GM21786 (cell line): ENCODE results near the gene CHKB.

Experiments used
- ATAC-seq: cut with Tn5 transposase; IDR thresholded peaks from one replicate; pipeline ENCODE4 v1.9.1; 2021; ENCODE audit not compliant: unreplicated experiment

CHKB gene

GRCh38 chr22:50532824-50533796 lies 49.5 kb downstream of the CHKB start:
- ATAC-seq, result no peak

GRCh38 chr22:50531962-50532674 lies 50.5 kb downstream of the CHKB start:
- ATAC-seq, result no peak

- no peak for ATAC-seq
Observed at GRCh38 chr22:50531546-50531961, 51.1 kb downstream of the CHKB start.

- ATAC-seq, result peak; percentile 22
Observed at GRCh38 chr22:50530877-50531545, 51.6 kb downstream of the CHKB start.

- no peak for ATAC-seq
Observed at GRCh38 chr22:50530580-50530876, 52.1 kb downstream of the CHKB start.

GRCh38 chr22:50529897-50530579 lies 52.6 kb downstream of the CHKB start, which contains the start of gene TYMP:
TYMP (minus strand) TSS chr22:50530012; CDS start chr22:50529709, 303 bp downstream.
- no peak for ATAC-seq

- ATAC-seq, result no peak
Observed at GRCh38 chr22:50529416-50529896, 53.2 kb downstream of the CHKB start.
